ENCODE results near the gene FAM53B.

DNA sequence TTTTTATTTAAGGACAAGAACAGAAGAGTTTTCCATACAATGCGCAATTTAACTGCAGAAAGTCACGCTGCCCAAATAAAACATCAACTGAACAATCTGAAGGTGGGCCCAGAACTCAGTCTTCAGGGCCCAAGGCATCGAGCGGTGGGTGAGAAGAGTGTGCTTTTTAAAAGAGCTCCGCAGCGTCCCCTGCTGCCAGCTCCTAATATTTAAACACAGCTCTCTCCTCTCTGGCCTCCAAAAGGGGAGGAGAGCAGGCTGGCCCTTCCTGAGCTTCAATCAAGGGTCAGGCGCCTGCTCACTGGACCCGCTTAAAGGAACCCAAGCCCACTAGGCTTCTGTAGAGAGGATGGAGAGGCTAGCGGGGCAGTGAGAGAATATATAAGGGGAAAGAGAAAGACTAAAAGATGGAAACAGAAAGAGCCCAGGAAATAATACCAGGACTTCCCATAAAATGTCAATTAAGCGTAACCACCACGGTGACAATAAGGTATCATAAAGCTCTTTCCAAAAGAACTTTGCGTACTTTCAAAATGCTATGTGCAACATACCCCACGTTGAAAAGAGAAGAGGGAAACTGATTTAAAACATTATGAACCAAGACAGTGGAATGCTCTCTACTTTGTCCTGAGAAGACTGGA, 2.8 kb downstream of the FAM53B start:
- no peak for TF ChIP-seq POLR2A (IDR thresholded peaks at IDR 0.05; ENCODE audit: low read length)
- TF ChIP-seq GATA1 (IDR thresholded peaks at IDR 0.05; ENCODE audit: low read depth, low read length) = no peak

All from erythroblast (primary cell).